Measurements from ENCODE around the gene CNOT1.
"Not testable (repeated sequence)": the region's sequence is repeated elsewhere in the genome, so short reads cannot be mapped to it uniquely, and the experiment has no call there.

The CNOT1 gene

DNA sequence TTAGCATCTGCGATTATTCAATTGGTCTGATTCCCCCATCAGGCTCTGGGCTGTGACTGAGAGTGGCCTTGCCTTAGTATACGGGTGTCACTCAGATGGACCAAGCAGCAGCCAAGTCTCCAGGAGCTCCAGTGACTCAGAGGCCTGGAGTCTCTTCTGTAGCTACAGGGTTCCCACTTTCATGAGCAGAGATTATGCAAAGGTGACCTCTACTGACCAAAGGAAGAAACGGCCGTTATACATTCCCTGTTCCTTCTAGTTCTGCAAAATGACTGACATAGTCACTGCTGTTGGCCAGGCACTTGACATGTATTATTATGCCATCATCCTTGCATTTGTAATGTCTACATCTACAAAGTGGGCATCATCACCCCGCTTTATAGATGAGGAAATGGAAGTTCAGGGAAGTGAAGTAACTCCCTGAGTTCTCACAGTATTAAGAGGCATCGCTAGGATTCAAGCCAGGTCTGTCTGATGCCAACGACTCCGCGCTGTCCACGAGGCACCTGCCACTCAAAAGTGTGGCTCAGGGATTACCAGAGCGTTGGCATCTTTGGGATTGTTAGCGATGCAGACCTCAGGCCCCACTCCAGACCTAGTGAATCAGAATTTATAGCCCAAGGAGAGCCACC lies 31.7 kb upstream of the CNOT1 start:
- CTCF ChIA-PET = interaction anchor here (0.6 to 1.8 kb wide), 27 partner anchors 8 to 690 kb away, joined by 3 to 14 read pairs (median 4); no protein-coding TSS in a partner anchor
- Histone ChIP-seq H3K36me3 (ENCODE audit: control insufficient read depth in 2 of 2, insufficient read depth in 1 of 2, low read length in 2 of 2) (no peaks in the 10 kb centered on the region), H3K27ac (ENCODE audit: extremely low read depth, low read depth, low read length) (no peak overlapping the region), H3K4me3 (ENCODE audit: low read depth, low read length) (no peak overlapping the region), H3K4me1 (ENCODE audit: control insufficient read depth, insufficient read depth, low read length) (no peaks in the 10 kb centered on the region), H3K9me3 (ENCODE audit: control insufficient read depth, insufficient read depth, low read depth, low read length) (no peaks in the 10 kb centered on the region)
- POLR2A ChIA-PET = interaction anchor here (0.6 to 1.5 kb wide), 3 partner anchors 12 to 166 kb away, joined by 3 read pairs; no protein-coding TSS in a partner anchor
- TF ChIP-seq ZNF596 (tag by site-specific recombination; IDR thresholded peaks at IDR 0.05) = no peak
- TF ChIP-seq ZSCAN30 (tag by site-specific recombination; IDR thresholded peaks at IDR 0.05) = peak; percentile 66; the same call in 1 of the 2 replicates
- TF ChIP-seq, protein P1, sequence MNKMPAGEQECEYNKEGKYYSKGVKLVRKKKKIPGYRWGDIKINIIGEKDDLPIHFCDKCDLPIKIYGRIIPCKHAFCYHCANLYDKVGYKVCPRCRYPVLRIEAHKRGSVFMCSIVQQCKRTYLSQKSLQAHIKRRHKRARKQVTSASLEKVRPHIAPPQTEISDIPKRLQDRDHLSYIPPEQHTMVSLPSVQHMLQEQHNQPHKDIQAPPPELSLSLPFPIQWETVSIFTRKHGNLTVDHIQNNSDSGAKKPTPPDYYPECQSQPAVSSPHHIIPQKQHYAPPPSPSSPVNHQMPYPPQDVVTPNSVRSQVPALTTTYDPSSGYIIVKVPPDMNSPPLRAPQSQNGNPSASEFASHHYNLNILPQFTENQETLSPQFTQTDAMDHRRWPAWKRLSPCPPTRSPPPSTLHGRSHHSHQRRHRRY (tag by site-specific recombination; IDR thresholded peaks at IDR 0.05) = no peak
- TF ChIP-seq, protein P2, sequence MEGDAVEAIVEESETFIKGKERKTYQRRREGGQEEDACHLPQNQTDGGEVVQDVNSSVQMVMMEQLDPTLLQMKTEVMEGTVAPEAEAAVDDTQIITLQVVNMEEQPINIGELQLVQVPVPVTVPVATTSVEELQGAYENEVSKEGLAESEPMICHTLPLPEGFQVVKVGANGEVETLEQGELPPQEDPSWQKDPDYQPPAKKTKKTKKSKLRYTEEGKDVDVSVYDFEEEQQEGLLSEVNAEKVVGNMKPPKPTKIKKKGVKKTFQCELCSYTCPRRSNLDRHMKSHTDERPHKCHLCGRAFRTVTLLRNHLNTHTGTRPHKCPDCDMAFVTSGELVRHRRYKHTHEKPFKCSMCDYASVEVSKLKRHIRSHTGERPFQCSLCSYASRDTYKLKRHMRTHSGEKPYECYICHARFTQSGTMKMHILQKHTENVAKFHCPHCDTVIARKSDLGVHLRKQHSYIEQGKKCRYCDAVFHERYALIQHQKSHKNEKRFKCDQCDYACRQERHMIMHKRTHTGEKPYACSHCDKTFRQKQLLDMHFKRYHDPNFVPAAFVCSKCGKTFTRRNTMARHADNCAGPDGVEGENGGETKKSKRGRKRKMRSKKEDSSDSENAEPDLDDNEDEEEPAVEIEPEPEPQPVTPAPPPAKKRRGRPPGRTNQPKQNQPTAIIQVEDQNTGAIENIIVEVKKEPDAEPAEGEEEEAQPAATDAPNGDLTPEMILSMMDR (tag by site-specific recombination; IDR thresholded peaks at IDR 0.05) = peak; percentile 66
- TF ChIP-seq, protein P3, sequence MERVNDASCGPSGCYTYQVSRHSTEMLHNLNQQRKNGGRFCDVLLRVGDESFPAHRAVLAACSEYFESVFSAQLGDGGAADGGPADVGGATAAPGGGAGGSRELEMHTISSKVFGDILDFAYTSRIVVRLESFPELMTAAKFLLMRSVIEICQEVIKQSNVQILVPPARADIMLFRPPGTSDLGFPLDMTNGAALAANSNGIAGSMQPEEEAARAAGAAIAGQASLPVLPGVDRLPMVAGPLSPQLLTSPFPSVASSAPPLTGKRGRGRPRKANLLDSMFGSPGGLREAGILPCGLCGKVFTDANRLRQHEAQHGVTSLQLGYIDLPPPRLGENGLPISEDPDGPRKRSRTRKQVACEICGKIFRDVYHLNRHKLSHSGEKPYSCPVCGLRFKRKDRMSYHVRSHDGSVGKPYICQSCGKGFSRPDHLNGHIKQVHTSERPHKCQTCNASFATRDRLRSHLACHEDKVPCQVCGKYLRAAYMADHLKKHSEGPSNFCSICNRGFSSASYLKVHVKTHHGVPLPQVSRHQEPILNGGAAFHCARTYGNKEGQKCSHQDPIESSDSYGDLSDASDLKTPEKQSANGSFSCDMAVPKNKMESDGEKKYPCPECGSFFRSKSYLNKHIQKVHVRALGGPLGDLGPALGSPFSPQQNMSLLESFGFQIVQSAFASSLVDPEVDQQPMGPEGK (tag by site-specific recombination; IDR thresholded peaks at IDR 0.05) = no peak
- no peak for TF ChIP-seq ZNF530 (tag by site-specific recombination; IDR thresholded peaks at IDR 0.05; ENCODE audit: low read depth)
- peak; percentile 94 for TF ChIP-seq ZNF654 (tag by site-specific recombination; IDR thresholded peaks at IDR 0.05; ENCODE audit: low read depth)
- peak; percentile 62; the same call in 1 of the 2 replicates for TF ChIP-seq ZNF660 (tag by site-specific recombination; IDR thresholded peaks at IDR 0.05)
- TF ChIP-seq ZBTB20 (tag by site-specific recombination; IDR thresholded peaks at IDR 0.05) = 0 out of 2 replicates have a peak, but pooled peaks have one; percentile 9
- TF ChIP-seq ZNF561 (tag by site-specific recombination; IDR thresholded peaks at IDR 0.05; ENCODE audit: borderline replicate concordance) = no peak

DNA sequence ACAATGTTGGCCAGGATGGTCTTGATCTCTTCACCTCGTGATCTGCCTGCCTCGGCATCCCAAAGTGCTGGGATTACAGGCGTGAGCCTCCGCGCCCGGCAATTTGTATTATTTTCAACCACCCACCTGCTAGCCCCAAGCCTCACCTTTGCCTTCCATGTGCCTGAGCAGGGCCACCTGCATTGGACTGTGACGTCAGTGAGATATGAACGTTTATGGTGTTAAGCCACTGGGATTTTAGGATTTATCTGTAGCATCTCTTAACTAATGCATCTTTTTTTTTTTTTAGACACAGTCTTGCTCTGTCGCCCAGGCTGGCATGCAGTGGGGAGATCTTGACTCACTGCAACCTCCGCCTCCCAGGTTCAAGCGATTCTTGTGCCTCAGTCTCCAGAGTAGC lies 30.3 kb upstream of the CNOT1 start:
- POLR2A ChIA-PET; H3K9me3 ChIP-seq (ENCODE audit: control insufficient read depth, insufficient read depth, low read depth, low read length); H3K4me3 ChIP-seq (ENCODE audit: low read depth, low read length); H3K4me1 ChIP-seq (ENCODE audit: control insufficient read depth, insufficient read depth, low read length); H3K27ac ChIP-seq (ENCODE audit: extremely low read depth, low read depth, low read length); H3K36me3 ChIP-seq (ENCODE audit: control insufficient read depth in 2 of 2, insufficient read depth in 1 of 2, low read length in 2 of 2): not testable (repeated sequence)
- CTCF ChIA-PET = interaction anchor here (0.7 kb wide), 1 partner anchor 94 kb away, joined by 4 read pairs; no protein-coding TSS in a partner anchor

DNA sequence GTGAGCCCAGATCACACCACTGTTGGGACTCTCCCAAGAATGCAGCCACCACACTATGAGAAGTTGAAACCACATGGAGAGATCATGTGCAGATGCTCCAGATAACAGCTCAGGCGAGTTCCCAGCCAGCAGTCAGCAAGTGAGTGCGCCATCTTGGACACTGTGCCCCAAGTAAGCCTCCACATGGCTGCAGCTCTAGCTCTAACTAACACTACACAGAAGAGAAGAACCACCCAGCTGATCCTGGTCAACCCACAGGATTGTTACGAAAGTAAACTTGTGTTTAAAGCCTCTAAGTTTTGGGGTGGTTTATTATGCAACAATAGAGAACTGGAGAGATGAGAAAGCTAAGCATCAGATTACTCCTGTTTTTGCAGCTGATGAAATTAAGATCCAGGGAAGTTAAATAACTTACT lies 29.2 kb upstream of the CNOT1 start:
- Histone ChIP-seq H3K4me1 (ENCODE audit: control insufficient read depth, insufficient read depth, low read length) (no peaks in the 10 kb centered on the region), H3K27ac (ENCODE audit: extremely low read depth, low read depth, low read length) (no peak overlapping the region), H3K36me3 (ENCODE audit: control insufficient read depth in 2 of 2, insufficient read depth in 1 of 2, low read length in 2 of 2) (no peaks in the 10 kb centered on the region), H3K4me3 (ENCODE audit: low read depth, low read length) (no peak overlapping the region), H3K9me3 (ENCODE audit: control insufficient read depth, insufficient read depth, low read depth, low read length) (no peaks in the 10 kb centered on the region)
- ChIA-PET POLR2A (interaction anchor here (1.2 kb wide), 1 partner anchor 144 kb away, joined by 3 read pairs; no protein-coding TSS in a partner anchor), CTCF (interaction anchor here (0.6 to 1.8 kb wide), 7 partner anchors 37 to 323 kb away, joined by 3 to 5 read pairs (median 3); no protein-coding TSS in a partner anchor)
- no peak for TF ChIP-seq SP7 (tag by site-specific recombination; IDR thresholded peaks at IDR 0.05)
- no peak for TF ChIP-seq ZNF624 (tag by site-specific recombination; IDR thresholded peaks at IDR 0.05)
- no peak for TF ChIP-seq ZNF670 (tag by site-specific recombination; IDR thresholded peaks at IDR 0.05; ENCODE audit: low read depth)
- TF ChIP-seq, protein P4, sequence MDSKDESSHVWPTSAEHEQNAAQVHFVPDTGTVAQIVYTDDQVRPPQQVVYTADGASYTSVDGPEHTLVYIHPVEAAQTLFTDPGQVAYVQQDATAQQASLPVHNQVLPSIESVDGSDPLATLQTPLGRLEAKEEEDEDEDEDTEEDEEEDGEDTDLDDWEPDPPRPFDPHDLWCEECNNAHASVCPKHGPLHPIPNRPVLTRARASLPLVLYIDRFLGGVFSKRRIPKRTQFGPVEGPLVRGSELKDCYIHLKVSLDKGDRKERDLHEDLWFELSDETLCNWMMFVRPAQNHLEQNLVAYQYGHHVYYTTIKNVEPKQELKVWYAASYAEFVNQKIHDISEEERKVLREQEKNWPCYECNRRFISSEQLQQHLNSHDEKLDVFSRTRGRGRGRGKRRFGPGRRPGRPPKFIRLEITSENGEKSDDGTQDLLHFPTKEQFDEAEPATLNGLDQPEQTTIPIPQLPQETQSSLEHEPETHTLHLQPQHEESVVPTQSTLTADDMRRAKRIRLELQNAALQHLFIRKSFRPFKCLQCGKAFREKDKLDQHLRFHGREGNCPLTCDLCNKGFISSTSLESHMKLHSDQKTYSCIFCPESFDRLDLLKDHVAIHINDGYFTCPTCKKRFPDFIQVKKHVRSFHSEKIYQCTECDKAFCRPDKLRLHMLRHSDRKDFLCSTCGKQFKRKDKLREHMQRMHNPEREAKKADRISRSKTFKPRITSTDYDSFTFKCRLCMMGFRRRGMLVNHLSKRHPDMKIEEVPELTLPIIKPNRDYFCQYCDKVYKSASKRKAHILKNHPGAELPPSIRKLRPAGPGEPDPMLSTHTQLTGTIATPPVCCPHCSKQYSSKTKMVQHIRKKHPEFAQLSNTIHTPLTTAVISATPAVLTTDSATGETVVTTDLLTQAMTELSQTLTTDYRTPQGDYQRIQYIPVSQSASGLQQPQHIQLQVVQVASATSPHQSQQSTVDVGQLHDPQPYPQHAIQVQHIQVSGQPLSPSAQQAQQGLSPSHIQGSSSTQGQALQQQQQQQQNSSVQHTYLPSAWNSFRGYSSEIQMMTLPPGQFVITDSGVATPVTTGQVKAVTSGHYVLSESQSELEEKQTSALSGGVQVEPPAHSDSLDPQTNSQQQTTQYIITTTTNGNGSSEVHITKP (tag by site-specific recombination; IDR thresholded peaks at IDR 0.05) = no peak
- TF ChIP-seq ZNF223 (tag by site-specific recombination; IDR thresholded peaks at IDR 0.05) = no peak
- TF ChIP-seq ZNF510 (tag by site-specific recombination; IDR thresholded peaks at IDR 0.05; ENCODE audit: insufficient replicate concordance) = no peak
- no peak for TF ChIP-seq YY2 (tag by site-specific recombination; IDR thresholded peaks at IDR 0.05)
- no peak for TF ChIP-seq ZNF747 (tag by site-specific recombination; IDR thresholded peaks at IDR 0.05)
- no peak for TF ChIP-seq TRIM28 (IDR thresholded peaks at IDR 0.05; ENCODE audit: borderline replicate concordance, low read length)
- TF ChIP-seq KLF9 (tag by site-specific recombination; IDR thresholded peaks at IDR 0.05; ENCODE audit: low read depth) = no peak
- no peak for TF ChIP-seq ZNF19 (tag by site-specific recombination; IDR thresholded peaks at IDR 0.05; ENCODE audit: low read depth)
- no peak for TF ChIP-seq ZNF76 (tag by site-specific recombination; IDR thresholded peaks at IDR 0.05; ENCODE audit: borderline replicate concordance, low read depth)
